CD14-positive monocyte (primary cell): ENCODE results near the gene PTTG1. TPM values are rescaled to one million over a fixed set of nuclear protein-coding genes. Genes with fewer than 3 reads are reported as not detected.

Experiments used
- DNase-seq, 3 donors: peaks; one replicate each; pipeline ENCODE4 v3.0.0-alpha.2; 2011 to 2022
- H2AFZ ChIP-seq: 2 replicates; pipeline ENCODE4 v1.6.0; 2012; ENCODE audit warnings: mild to moderate bottlenecking, low read depth, low read length, inconsistent platforms; ENCODE audit not compliant: insufficient read depth, poor library complexity, severe bottlenecking
- H3K27ac ChIP-seq, 2 donors: 1 replicate in 1 of 2; 2 replicates in 1 of 2; pipeline ENCODE4 v1.5.1; 2012 to 2013; ENCODE audit warnings: low read length in 2 of 2, control low read depth in 1 of 2, inconsistent platforms in 1 of 2, low read depth in 1 of 2, mild to moderate bottlenecking in 1 of 2
- H3K27me3 ChIP-seq, 2 donors: one replicate each; pipeline versions ENCODE4 v1.6.0 to v1.6.1; 2011 to 2013; ENCODE audit warnings: low read length in 2 of 2; ENCODE audit not compliant: control insufficient read depth in 2 of 2, insufficient read depth in 2 of 2
- H3K36me3 ChIP-seq, 2 donors: replicated peaks in 1 of 2; 1 replicate in 1 of 2; 2 replicates in 1 of 2; pipeline versions ENCODE4 v1.5.1 to v1.6.1; 2012 to 2013; ENCODE audit warnings: low read length in 2 of 2, control low read depth in 1 of 2, inconsistent platforms in 1 of 2, mild to moderate bottlenecking in 1 of 2; ENCODE audit not compliant: insufficient read depth in 2 of 2, control insufficient read depth in 1 of 2
- H3K4me1 ChIP-seq, 2 donors: 1 replicate in 1 of 2; 2 replicates in 1 of 2; pipeline versions ENCODE4 v1.5.1 to v1.6.1; 2012 to 2013; ENCODE audit warnings: low read length in 2 of 2, control low read depth in 1 of 2, inconsistent platforms in 1 of 2, mild to moderate bottlenecking in 1 of 2, moderate library complexity in 1 of 2; ENCODE audit not compliant: insufficient read depth in 2 of 2, control insufficient read depth in 1 of 2
- H3K4me2 ChIP-seq: replicated peaks from 2 replicates; pipeline ENCODE3; 2012; ENCODE audit warnings: low read length, moderate library complexity, mild to moderate bottlenecking; ENCODE audit not compliant: poor library complexity, severe bottlenecking; ENCODE audit errors: extremely low read depth
- H3K4me3 ChIP-seq, 3 experiments: fragments of 200-600 bp in 1 of 3; sonication (generic) in 1 of 3; replicated peaks in 1 of 3; 1 replicate in 2 of 3; 2 replicates in 1 of 3; pipeline ENCODE4 v1.5.1; 2011 to 2013; ENCODE audit warnings: low read length in 3 of 3, mild to moderate bottlenecking in 3 of 3, control low read depth in 2 of 3, low read depth in 2 of 3, inconsistent platforms in 1 of 3, moderate library complexity in 1 of 3
- H3K79me2 ChIP-seq: 2 replicates; pipeline ENCODE4 v1.6.0; 2012; ENCODE audit warnings: mild to moderate bottlenecking, control low read depth, inconsistent platforms, low read length, moderate library complexity; ENCODE audit not compliant: insufficient read depth
- H3K9ac ChIP-seq: 2 replicates; pipeline ENCODE4 v1.6.0; 2017; ENCODE audit warnings: low read length, mild to moderate bottlenecking; ENCODE audit not compliant: insufficient read depth, poor library complexity, severe bottlenecking
- H3K9me3 ChIP-seq, 2 donors: replicated peaks in 1 of 2; 1 replicate in 1 of 2; 2 replicates in 1 of 2; pipeline versions ENCODE4 v1.5.1 to v1.6.1; 2012 to 2013; ENCODE audit warnings: low read length in 2 of 2, control low read depth in 1 of 2; ENCODE audit not compliant: control insufficient read depth in 1 of 2, insufficient read depth in 1 of 2
- H4K20me1 ChIP-seq: 2 replicates; pipeline ENCODE4 v1.6.0; 2012; ENCODE audit warnings: mild to moderate bottlenecking, low read length, control low read depth, moderate library complexity; ENCODE audit not compliant: insufficient read depth
- H3K27ac Mint-ChIP-seq, 7 donors: one replicate each; pipeline ENCODE4 v1.8.0; 2020; ENCODE audit warnings: mild to moderate bottlenecking in 7 of 7, mixed read lengths in 7 of 7, moderate library complexity in 6 of 7, inconsistent platforms in 2 of 7
- H3K27me3 Mint-ChIP-seq, 3 donors: one replicate each; pipeline ENCODE4 v1.8.0; 2021 to 2022; ENCODE audit warnings: low read depth in 3 of 3, mild to moderate bottlenecking in 3 of 3, mixed read lengths in 3 of 3, moderate library complexity in 3 of 3, inconsistent platforms in 1 of 3
- H3K36me3 Mint-ChIP-seq, 2 donors: one replicate each; pipeline ENCODE4 v1.8.0; 2020; ENCODE audit warnings: mixed read lengths in 2 of 2, inconsistent platforms in 1 of 2, mild to moderate bottlenecking in 1 of 2
- H3K4me1 Mint-ChIP-seq: one replicate; pipeline ENCODE4 v1.8.0; 2020; ENCODE audit warnings: mild to moderate bottlenecking, mixed read lengths
- H3K4me3 Mint-ChIP-seq, 2 donors: one replicate each; pipeline ENCODE4 v1.8.0; 2020; ENCODE audit warnings: mild to moderate bottlenecking in 2 of 2, mixed read lengths in 2 of 2, moderate library complexity in 1 of 2
- H3K9me3 Mint-ChIP-seq, 7 donors: one replicate each; pipeline ENCODE4 v1.8.0; 2020 to 2022; ENCODE audit warnings: mixed read lengths in 7 of 7, mild to moderate bottlenecking in 6 of 7, moderate library complexity in 6 of 7, inconsistent platforms in 2 of 7
- WGBS: methylation state at CpG from one replicate; pipeline ENCODE4 v1.1.5; 2013; ENCODE audit warnings: missing lambda C conversion rate; ENCODE audit not compliant: insufficient coverage; 5-methylcytosine and 5-hydroxymethylcytosine counted together
- intact Hi-C, 2 donors: fragments of 100-400 bp; cut with micrococcal nuclease; formaldehyde crosslinking; loops; one replicate each; pipeline versions ENCODE4 v1.15.0 to v1.15.1; 2023
- polyA plus RNA-seq, 3 donors: library from polyadenylated mRNA; depleted of rRNA in 1 of 3; unstranded in 2 of 3; stranded (reverse) in 1 of 3; fragments of 300-500 nt in 2 of 3; fragments of >200 nt in 1 of 3; fragmentation: Illumina TruSeq in 2 of 3; gene quantifications; 1 replicate in 2 of 3; 2 replicates in 1 of 3; pipeline ENCODE4 v1.2.3, GENCODE V29; 2012 to 2021
- TF ChIP-seq, protein P1 (sequence below): fragments of 200-600 bp; IDR thresholded peaks from one replicate; pipeline ENCODE4 v1.8.0; 2022; ENCODE audit warnings: antibody characterized with exemption, mild to moderate bottlenecking

The PTTG1 gene
- polyA plus RNA-seq, 3 donors = 2.5 to 3.6 (median 3.3) TPM

DNA sequence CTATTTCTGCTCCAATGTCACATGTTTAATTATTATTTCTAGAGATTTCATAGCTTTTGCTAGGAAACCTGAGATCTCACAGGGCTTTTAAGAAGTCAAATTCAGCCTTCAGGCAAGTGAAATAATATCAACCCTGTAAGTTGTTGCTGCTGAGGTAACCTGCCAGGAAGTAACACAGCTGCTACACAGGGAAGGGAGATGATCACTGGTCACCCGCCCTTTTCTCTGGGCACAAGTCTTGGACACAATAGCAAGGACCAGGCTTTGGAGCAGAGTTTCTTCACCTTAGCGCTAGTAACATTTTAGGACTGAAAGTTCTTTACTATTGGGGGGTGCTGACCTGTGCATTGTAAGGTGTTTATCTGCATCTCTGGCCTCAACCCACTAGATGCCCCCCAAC lies 50.1 kb downstream of the PTTG1 start:
- H4K20me1 ChIP-seq = no peaks in the 10 kb centered on the region
- peaks cover 38 to 45% of the 10 kb centered on the region in 2 donors for H3K4me1 ChIP-seq
- no peaks in the 10 kb centered on the region for H3K27me3 ChIP-seq
- no peak overlapping the region for H3K27ac ChIP-seq
- H3K4me2 ChIP-seq = no peak overlapping the region
- Mint-ChIP-seq H3K9me3 (no peaks in the 10 kb centered on the region), H3K27me3 (peaks cover 2 to 8% (median 7%) of the 10 kb centered on the region in 3 donors), H3K36me3 (peaks cover 0 to 3% of the 10 kb centered on the region in 2 donors), H3K4me1 (peaks cover 47% of the 10 kb centered on the region), H3K27ac (no peak overlapping the region), H3K4me3 (no peak overlapping the region)
- H3K4me3 ChIP-seq = no peak overlapping the region
- no peaks in the 10 kb centered on the region for H3K79me2 ChIP-seq
- whole genome bisulfite sequencing = 40% methylated on average over 1 of the region's 2 CpGs
- no peak for DNase-seq
- intact Hi-C loops = no loop called here
- no peaks in the 10 kb centered on the region for H3K36me3 ChIP-seq
- no peak overlapping the region for H3K9ac ChIP-seq
- no peak overlapping the region for H2AFZ ChIP-seq
- TF ChIP-seq, protein P1, sequence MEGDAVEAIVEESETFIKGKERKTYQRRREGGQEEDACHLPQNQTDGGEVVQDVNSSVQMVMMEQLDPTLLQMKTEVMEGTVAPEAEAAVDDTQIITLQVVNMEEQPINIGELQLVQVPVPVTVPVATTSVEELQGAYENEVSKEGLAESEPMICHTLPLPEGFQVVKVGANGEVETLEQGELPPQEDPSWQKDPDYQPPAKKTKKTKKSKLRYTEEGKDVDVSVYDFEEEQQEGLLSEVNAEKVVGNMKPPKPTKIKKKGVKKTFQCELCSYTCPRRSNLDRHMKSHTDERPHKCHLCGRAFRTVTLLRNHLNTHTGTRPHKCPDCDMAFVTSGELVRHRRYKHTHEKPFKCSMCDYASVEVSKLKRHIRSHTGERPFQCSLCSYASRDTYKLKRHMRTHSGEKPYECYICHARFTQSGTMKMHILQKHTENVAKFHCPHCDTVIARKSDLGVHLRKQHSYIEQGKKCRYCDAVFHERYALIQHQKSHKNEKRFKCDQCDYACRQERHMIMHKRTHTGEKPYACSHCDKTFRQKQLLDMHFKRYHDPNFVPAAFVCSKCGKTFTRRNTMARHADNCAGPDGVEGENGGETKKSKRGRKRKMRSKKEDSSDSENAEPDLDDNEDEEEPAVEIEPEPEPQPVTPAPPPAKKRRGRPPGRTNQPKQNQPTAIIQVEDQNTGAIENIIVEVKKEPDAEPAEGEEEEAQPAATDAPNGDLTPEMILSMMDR = no peak
- no peaks in the 10 kb centered on the region for H3K9me3 ChIP-seq

DNA sequence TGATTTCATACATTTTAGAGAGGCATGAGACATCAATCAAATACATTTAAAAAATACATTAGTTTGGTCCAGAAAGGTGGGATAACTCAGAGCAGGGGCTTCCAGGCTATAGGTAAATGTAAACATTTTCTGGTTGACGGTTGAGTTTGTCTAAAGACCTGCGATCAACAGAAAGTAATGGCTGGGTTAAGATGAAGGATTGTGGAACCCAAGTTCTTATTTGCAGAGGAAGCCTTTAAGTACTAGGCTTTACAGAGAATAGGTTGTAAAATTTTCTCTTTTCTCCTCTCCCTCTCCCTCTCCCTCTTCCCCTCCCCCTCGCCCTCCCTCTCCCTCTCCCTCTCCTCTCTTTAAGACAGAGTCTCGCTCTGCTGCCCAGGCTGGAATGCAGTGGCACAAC lies 50.8 kb downstream of the PTTG1 start:
- Mint-ChIP-seq H3K4me1 (peaks cover 40% of the 10 kb centered on the region), H3K27me3 (peaks cover 2 to 7% (median 7%) of the 10 kb centered on the region in 3 donors), H3K9me3 (no peaks in the 10 kb centered on the region), H3K4me3 (no peak overlapping the region), H3K27ac (peak overlapping the region in 1 of 7 donors; percentile 41), H3K36me3 (peaks cover 0 to 3% of the 10 kb centered on the region in 2 donors)
- intact Hi-C loops = no loop called here
- Histone ChIP-seq H4K20me1 (no peaks in the 10 kb centered on the region), H3K79me2 (no peaks in the 10 kb centered on the region), H3K36me3 (no peaks in the 10 kb centered on the region), H3K4me2 (no peak overlapping the region), H3K27me3 (no peaks in the 10 kb centered on the region), H3K27ac (no peak overlapping the region), H3K4me3 (no peak overlapping the region), H3K4me1 (peaks cover 31 to 38% of the 10 kb centered on the region in 2 donors), H3K9me3 (no peaks in the 10 kb centered on the region), H2AFZ (no peak overlapping the region), H3K9ac (no peak overlapping the region)
- WGBS = 92% methylated on average over 2 of the region's 4 CpGs
- no peak for DNase-seq
- TF ChIP-seq, protein P1 = no peak
